ENCODE measurements around the gene ZNF473.
"Not testable (repeated sequence)": the region's sequence is repeated elsewhere in the genome, so short reads cannot be mapped to it uniquely, and the experiment has no call there.

- not testable (repeated sequence) for TF ChIP-seq CTCF (conservative IDR thresholded peaks at IDR 0.05; ENCODE audit: low read length); EZH2phosphoT487 (IDR thresholded peaks at IDR 0.05; ENCODE audit: borderline replicate concordance, low read depth, low read length)
These were observed 66.0 kb downstream of the ZNF473 start for GRCh38 chr19:50091786-50092185.
